Adrenal gland (tissue), 5 donors: ENCODE data around the gene CYBC1.
"Not testable (repeated sequence)": the region's sequence is repeated elsewhere in the genome, so short reads cannot be mapped to it uniquely, and the experiment has no call there.

ENCODE experiments used
- CTCF ChIP-seq, 6 experiments: fragments of 450-650 bp in 4 of 6; fragments of 200-600 bp in 2 of 6; sonication (generic) in 1 of 6; IDR thresholded peaks; 1 replicate in 5 of 6; 2 replicates in 1 of 6; pipeline versions ENCODE4 v1.5.1 to v1.8.0; 2016 to 2021; ENCODE audit warnings: antibody characterized with exemption in 6 of 6, mild to moderate bottlenecking in 2 of 6, moderate library complexity in 1 of 6
- POLR2A ChIP-seq, 2 donors: fragments of 450-650 bp; IDR thresholded peaks; one replicate each; pipeline ENCODE4 v1.6.1; 2017; ENCODE audit warnings: antibody characterized with exemption in 2 of 2, mild to moderate bottlenecking in 2 of 2, moderate library complexity in 1 of 2
- donor health status: DM: no; HTN: no; CAD: no.

GRCh38 chr17:82453151-82453550 lies 2.6 kb upstream of the CYBC1 start:
- not testable (repeated sequence) for TF ChIP-seq CTCF, POLR2A (IDR thresholded peaks at IDR 0.05)
